PC-3 (cell line): ENCODE measurements around the gene CAND2.

Experiments used
- CTCF ChIP-seq: fragments of 300-600 bp; sonication (generic); conservative IDR thresholded peaks from 2 replicates; pipeline ENCODE4 v1.5.1; 2017; ENCODE audit warnings: antibody characterized with exemption, low read depth, mild to moderate bottlenecking, low read length
- EZH2phosphoT487 ChIP-seq: fragments of 300-600 bp; sonication (generic); IDR thresholded peaks from 2 replicates; pipeline ENCODE4 v1.6.1; 2018; ENCODE audit warnings: mild to moderate bottlenecking, antibody characterized with exemption, low read length, borderline replicate concordance

GRCh38 chr3:12838179-12838965 is 41.9 kb downstream of the CAND2 start:
- TF ChIP-seq CTCF (no peak), EZH2phosphoT487 (no peak)
